Cardiac muscle cell (in vitro differentiated cells and primary cell): ENCODE results near the gene PBXIP1. TPM values are rescaled to one million over a fixed set of nuclear protein-coding genes. Genes with fewer than 3 reads are reported as not detected.

Source experiments
- DNase-seq, 2 donors: peaks; one replicate each; pipeline versions ENCODE4 v3.0.0 to v3.0.0-alpha.2; 2010 to 2017; ENCODE audit warnings: low read depth in 1 of 2, low spot score in 1 of 2
- H3K27ac ChIP-seq: fragments of 200-600 bp; sonication (generic); 2 replicates; pipeline ENCODE4 v1.5.1; 2016
- H3K27me3 ChIP-seq: fragments of 200-600 bp; sonication (generic); 2 replicates; pipeline ENCODE4 v1.6.0; 2016; ENCODE audit warnings: control low read depth
- H3K36me3 ChIP-seq: fragments of 200-600 bp; sonication (generic); 2 replicates; pipeline ENCODE4 v1.5.1; 2016; ENCODE audit warnings: control low read depth
- H3K4me1 ChIP-seq: fragments of 200-600 bp; sonication (generic); 2 replicates; pipeline ENCODE4 v1.8.1; 2017; ENCODE audit warnings: low read depth, mild to moderate bottlenecking, mixed run types
- H3K4me3 ChIP-seq: fragments of 200-600 bp; sonication (generic); 2 replicates; pipeline ENCODE4 v1.5.1; 2016; ENCODE audit warnings: mild to moderate bottlenecking
- H3K9me3 ChIP-seq: fragments of 200-600 bp; sonication (generic); 2 replicates; pipeline ENCODE4 v1.5.1; 2017; ENCODE audit warnings: low read depth, mild to moderate bottlenecking, control low read depth
- polyA plus RNA-seq: library from polyadenylated mRNA; unstranded; fragments of >200 nt; fragmentation: Nextera tagmentation; extraction: Ambion mirVana; gene quantifications from 2 replicates; pipeline ENCODE4 v1.2.1, GENCODE V29; 2016
- total RNA-seq: library from RNA; depleted of rRNA; stranded (reverse); fragments of >200 nt; gene quantifications from 2 replicates; pipeline ENCODE4 v1.2.3, GENCODE V29; 2016
- TF ChIP-seq, protein P1 (sequence below): IDR thresholded peaks from 2 replicates; pipeline ENCODE4 v1.5.1; 2012; ENCODE audit warnings: low read depth, mild to moderate bottlenecking, low read length

The PBXIP1 gene
- total and polyA plus RNA-seq, 2 experiments from 2014 or later, result 108 to 161 TPM

DNA sequence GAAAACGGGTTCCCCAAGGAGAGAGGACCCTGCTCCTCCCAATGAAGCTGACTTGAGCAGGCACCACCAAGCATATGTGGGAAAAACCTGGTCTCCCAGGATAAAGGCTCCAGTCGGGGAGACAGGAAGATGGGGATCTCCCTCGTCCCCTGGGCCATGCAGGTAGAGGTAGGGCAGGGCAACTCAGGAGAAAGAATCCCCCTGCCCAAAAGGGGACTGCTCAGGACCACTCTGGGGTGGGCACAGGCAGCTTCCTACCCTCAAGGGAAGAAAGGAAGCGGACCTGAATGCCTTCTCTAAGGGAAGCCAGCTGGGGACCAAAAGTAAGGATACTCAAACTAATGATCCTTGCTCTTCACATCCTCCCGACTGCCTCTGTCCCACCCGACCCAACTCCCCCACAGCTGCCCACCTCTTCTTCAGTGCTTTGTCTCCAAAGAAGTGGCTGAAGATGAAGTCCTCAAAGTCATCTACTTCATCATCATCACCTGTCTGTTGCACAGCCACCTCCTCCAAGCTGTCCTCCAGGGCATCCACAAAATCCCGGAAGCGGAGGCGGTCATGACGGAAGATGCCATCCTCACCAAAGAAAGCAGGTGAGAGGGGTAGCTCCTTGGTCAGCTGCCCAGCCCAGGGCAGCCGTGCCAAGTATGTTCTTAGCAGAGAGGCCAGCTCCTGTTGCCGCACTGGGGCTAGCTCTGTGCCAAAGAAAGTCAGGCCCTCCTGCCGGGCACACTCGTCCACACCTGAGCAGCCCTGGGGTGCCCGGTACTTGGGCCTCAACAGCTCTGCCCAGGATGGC is 10.5 kb downstream of the PBXIP1 start:
- TF ChIP-seq, protein P1, sequence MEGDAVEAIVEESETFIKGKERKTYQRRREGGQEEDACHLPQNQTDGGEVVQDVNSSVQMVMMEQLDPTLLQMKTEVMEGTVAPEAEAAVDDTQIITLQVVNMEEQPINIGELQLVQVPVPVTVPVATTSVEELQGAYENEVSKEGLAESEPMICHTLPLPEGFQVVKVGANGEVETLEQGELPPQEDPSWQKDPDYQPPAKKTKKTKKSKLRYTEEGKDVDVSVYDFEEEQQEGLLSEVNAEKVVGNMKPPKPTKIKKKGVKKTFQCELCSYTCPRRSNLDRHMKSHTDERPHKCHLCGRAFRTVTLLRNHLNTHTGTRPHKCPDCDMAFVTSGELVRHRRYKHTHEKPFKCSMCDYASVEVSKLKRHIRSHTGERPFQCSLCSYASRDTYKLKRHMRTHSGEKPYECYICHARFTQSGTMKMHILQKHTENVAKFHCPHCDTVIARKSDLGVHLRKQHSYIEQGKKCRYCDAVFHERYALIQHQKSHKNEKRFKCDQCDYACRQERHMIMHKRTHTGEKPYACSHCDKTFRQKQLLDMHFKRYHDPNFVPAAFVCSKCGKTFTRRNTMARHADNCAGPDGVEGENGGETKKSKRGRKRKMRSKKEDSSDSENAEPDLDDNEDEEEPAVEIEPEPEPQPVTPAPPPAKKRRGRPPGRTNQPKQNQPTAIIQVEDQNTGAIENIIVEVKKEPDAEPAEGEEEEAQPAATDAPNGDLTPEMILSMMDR, result no peak
- H3K4me1 ChIP-seq, result peaks cover 18% of the 10 kb centered on the region
- H3K36me3 ChIP-seq, result peaks cover 3% of the 10 kb centered on the region
- no peaks in the 10 kb centered on the region for H3K9me3 ChIP-seq
- peak overlapping the region; percentile 64 for H3K27ac ChIP-seq
- H3K27me3 ChIP-seq, result no peaks in the 10 kb centered on the region
- DNase-seq, result no peak
- no peak overlapping the region for H3K4me3 ChIP-seq

GRCh38 chr1:154944401-154945159 is 11.3 kb downstream of the PBXIP1 start:
- Histone ChIP-seq H3K27ac (peak overlapping the region; percentile 64), H3K4me1 (peaks cover 18% of the 10 kb centered on the region), H3K36me3 (peaks cover 3% of the 10 kb centered on the region), H3K9me3 (no peaks in the 10 kb centered on the region), H3K27me3 (no peaks in the 10 kb centered on the region), H3K4me3 (no peak overlapping the region)
- no peak for DNase-seq
- TF ChIP-seq, protein P1, result no peak

GRCh38 chr1:154943649-154944400 is 12.1 kb downstream of the PBXIP1 start:
- TF ChIP-seq, protein P1, result peak; percentile 81

DNA sequence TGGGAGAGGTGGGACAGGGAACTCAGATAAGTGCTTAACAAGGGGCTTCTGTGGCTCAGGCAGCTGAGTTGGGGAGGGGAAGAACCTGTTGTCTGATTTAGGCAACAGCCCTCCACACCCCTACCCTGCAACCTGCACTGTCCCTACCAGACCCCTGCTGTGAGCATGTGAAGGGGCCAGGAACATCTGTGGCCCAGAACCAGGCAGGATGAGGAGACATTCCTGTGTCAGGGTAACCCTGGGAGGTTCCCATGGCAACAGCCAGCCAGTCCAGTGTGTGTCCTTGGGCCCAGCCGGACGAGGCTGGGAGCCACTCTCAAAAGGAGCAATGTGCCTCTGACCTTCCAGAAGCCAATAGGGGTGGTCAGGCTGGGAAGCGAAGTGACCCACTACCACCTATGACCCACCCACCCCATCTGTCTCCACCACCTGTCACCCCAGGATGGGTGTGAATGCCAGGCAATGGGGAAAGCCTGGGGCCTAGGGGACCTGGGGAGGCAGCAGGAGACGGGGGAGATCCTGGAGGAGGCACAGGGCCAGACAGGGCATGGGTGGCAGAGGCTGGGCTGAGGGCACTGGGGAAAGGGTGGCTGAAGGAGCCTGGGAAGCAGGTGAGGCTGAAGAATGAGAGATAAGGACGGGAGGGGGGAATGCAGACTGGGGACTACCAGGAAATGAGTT is 14.4 kb downstream of the PBXIP1 start:
- peak in 1 of 2 donors; percentile 69 for DNase-seq
- Histone ChIP-seq H3K9me3 (no peaks in the 10 kb centered on the region), H3K4me3 (no peak overlapping the region), H3K27me3 (no peaks in the 10 kb centered on the region), H3K27ac (peak overlapping the region; percentile 3), H3K4me1 (peaks cover 25% of the 10 kb centered on the region), H3K36me3 (peaks cover 2% of the 10 kb centered on the region)
- TF ChIP-seq, protein P1, result no peak

More at GRCh38 chr1:154943649-154944400, 12.1 kb downstream of the PBXIP1 start:
- H3K9me3 ChIP-seq, result no peaks in the 10 kb centered on the region
- no peaks in the 10 kb centered on the region for H3K27me3 ChIP-seq
- peaks cover 3% of the 10 kb centered on the region for H3K36me3 ChIP-seq
- H3K27ac ChIP-seq, result peak overlapping the region; percentile 64
- peaks cover 18% of the 10 kb centered on the region for H3K4me1 ChIP-seq
- H3K4me3 ChIP-seq, result no peak overlapping the region
- DNase-seq, result peak; percentile 39 to 56
